ENCODE measurements around the gene FHIT.

DNA sequence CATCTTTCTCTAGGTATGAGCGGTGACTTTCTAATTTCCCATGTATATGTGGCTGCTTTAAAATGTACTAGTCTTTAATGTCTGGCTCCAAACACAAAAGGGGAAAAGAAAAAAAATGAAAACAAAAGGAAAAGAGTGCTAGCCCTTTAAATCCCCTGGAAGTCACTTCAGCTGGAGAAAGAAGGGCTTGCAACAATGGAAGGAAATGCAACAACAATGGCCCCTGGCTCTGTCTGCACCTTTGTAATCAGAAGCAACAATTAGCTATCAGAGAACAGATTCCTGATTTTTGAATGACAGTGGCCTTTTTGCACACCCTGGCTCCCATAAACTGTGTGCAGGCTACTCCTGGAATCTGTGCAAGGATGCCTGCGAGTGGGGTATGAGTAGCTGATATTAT, 591.2 kb downstream of the FHIT start:
- no peak for TF ChIP-seq EZH2 (IDR thresholded peaks at IDR 0.05; ENCODE audit: low read length, unreplicated experiment)
- TF ChIP-seq, protein P1, sequence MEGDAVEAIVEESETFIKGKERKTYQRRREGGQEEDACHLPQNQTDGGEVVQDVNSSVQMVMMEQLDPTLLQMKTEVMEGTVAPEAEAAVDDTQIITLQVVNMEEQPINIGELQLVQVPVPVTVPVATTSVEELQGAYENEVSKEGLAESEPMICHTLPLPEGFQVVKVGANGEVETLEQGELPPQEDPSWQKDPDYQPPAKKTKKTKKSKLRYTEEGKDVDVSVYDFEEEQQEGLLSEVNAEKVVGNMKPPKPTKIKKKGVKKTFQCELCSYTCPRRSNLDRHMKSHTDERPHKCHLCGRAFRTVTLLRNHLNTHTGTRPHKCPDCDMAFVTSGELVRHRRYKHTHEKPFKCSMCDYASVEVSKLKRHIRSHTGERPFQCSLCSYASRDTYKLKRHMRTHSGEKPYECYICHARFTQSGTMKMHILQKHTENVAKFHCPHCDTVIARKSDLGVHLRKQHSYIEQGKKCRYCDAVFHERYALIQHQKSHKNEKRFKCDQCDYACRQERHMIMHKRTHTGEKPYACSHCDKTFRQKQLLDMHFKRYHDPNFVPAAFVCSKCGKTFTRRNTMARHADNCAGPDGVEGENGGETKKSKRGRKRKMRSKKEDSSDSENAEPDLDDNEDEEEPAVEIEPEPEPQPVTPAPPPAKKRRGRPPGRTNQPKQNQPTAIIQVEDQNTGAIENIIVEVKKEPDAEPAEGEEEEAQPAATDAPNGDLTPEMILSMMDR (conservative IDR thresholded peaks at IDR 0.05; ENCODE audit: low read depth, low read length) = no peak

Data from PC-3 (cell line).